ENCODE measurements around the gene SFXN5. TPM values are rescaled to one million over a fixed set of nuclear protein-coding genes. Genes with fewer than 3 reads are reported as not detected.

The SFXN5 gene
- total and polyA plus RNA-seq, 2 of the 8 experiments (the other 6 are each of a cell fraction or from before 2014, with no cell fraction given) = 29.3 to 33.1 TPM

DNA sequence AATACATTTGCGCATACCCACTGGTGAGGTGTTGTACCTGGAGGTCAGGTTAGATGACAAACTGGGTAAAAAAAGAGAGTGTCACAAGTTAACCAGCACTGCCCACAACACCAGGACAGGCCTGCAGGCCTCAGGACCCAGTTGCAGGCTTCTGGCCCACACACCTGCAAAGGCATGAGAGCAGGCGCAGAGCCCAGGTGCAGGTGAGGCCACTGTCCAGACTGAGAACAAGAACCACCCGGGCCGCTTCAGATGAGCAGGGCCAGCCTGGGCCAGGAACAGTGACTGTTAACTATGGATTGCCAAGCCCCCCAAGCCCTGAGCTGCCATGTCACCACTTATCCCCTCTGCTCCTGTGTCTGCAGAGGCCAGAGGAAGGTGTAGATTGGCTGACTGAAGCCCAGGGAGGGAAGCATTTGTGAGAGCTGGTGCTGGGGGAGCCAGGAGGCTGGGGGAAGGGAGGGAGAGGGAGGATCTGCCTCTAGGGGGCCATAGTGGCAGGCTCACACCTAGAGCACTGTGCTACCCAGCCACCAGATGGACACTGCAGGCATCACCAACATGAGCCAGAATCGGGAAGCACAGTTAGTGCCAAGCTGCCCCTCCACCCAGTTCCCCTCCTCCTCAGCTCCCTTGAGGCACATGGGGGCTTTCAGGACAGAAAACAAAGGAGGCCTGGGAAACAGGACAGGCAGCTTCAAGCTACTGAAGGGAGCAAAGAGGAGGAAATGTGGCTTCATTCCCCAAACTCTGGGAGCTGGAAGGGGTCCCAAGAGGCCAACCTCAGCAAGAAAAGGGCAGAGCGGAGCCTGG, 35.4 kb downstream of the SFXN5 start (continued):
- TF ChIP-seq KDM1A (IDR thresholded peaks at IDR 0.05; ENCODE audit: borderline replicate concordance, low read length) = peak; percentile 43; the same call in 1 of the 2 replicates
- TF ChIP-seq CREB1 (IDR thresholded peaks at IDR 0.05) = peak; percentile 48; the same call in 1 of the 2 replicates
- TF ChIP-seq FOSL1 (IDR thresholded peaks at IDR 0.05; ENCODE audit: insufficient read depth, low read depth, low read length) = no peak
- 0 out of 2 replicates have a peak, but pooled peaks have one; percentile 9 for TF ChIP-seq YY1 (IDR thresholded peaks at IDR 0.05; ENCODE audit: low read depth, low read length)
- TF ChIP-seq GTF2F1 (IDR thresholded peaks at IDR 0.05; ENCODE audit: borderline replicate concordance, low read depth, low read length) = no peak
- TF ChIP-seq TCF12 (IDR thresholded peaks at IDR 0.05; ENCODE audit: low read depth, low read length) = no peak
- no peak for TF ChIP-seq USF2 (IDR thresholded peaks at IDR 0.05; ENCODE audit: low read length)
- TF ChIP-seq CHD2 (IDR thresholded peaks at IDR 0.05; ENCODE audit: low read length) = 0 out of 2 replicates have a peak, but pooled peaks have one; percentile 14
- TF ChIP-seq TBP (IDR thresholded peaks at IDR 0.05; ENCODE audit: low read depth, low read length) = no peak
- no peak for TF ChIP-seq CEBPB (IDR thresholded peaks at IDR 0.05; ENCODE audit: low read depth, low read length)
